Spleen (tissue), 11 donors: ENCODE measurements around the gene HNRNPL. TPM values are rescaled to one million over a fixed set of nuclear protein-coding genes. Genes with fewer than 3 reads are reported as not detected.
A peak's percentile ranks its signal among the peaks of the same experiment; 100 is the strongest.
"Not testable (repeated sequence)": the region's sequence is repeated elsewhere in the genome, so short reads cannot be mapped to it uniquely, and the experiment has no call there.

Experiments used
- DNase-seq: peaks from one replicate; pipeline ENCODE4 v3.0.0-alpha.2; 2020
- H3K27ac ChIP-seq, 8 donors: fragments of 200-600 bp; sonication (generic) in 7 of 8; 1 replicate in 4 of 8; 2 replicates in 4 of 8; pipeline versions ENCODE4 v1.5.0 to v1.8.0; 2016 to 2021; ENCODE audit warnings: inconsistent platforms in 4 of 8, mild to moderate bottlenecking in 4 of 8, moderate library complexity in 1 of 8
- H3K27me3 ChIP-seq, 7 donors: fragments of 200-600 bp; sonication (generic) in 6 of 7; replicated peaks in 1 of 7; 1 replicate in 4 of 7; 2 replicates in 3 of 7; pipeline versions ENCODE4 v1.5.0 to v1.8.0; 2016 to 2021; ENCODE audit warnings: inconsistent platforms in 3 of 7, mild to moderate bottlenecking in 1 of 7
- H3K36me3 ChIP-seq, 6 donors: fragments of 200-600 bp; sonication (generic) in 5 of 6; 1 replicate in 4 of 6; 2 replicates in 2 of 6; pipeline versions ENCODE4 v1.5.0 to v1.8.0; 2016 to 2021; ENCODE audit warnings: inconsistent platforms in 2 of 6
- H3K4me1 ChIP-seq, 6 donors: fragments of 200-600 bp; sonication (generic) in 5 of 6; 1 replicate in 3 of 6; 2 replicates in 3 of 6; pipeline versions ENCODE4 v1.5.0 to v1.8.0; 2016 to 2021; ENCODE audit warnings: inconsistent platforms in 3 of 6
- H3K4me3 ChIP-seq, 8 donors: fragments of 200-600 bp; sonication (generic) in 7 of 8; 1 replicate in 4 of 8; 2 replicates in 4 of 8; pipeline versions ENCODE4 v1.5.0 to v1.8.0; 2016 to 2021; ENCODE audit warnings: inconsistent platforms in 4 of 8, mild to moderate bottlenecking in 4 of 8, moderate library complexity in 2 of 8
- H3K9me3 ChIP-seq, 8 donors: fragments of 200-600 bp; sonication (generic) in 7 of 8; 1 replicate in 4 of 8; 2 replicates in 4 of 8; pipeline versions ENCODE4 v1.5.0 to v1.8.0; 2016 to 2021; ENCODE audit warnings: inconsistent platforms in 4 of 8
- POLR2A ChIP-seq, 3 donors: fragments of 450-650 bp; IDR thresholded peaks; one replicate each; pipeline ENCODE4 v1.5.1; 2017; ENCODE audit warnings: antibody characterized with exemption in 3 of 3, mild to moderate bottlenecking in 1 of 3
- POLR2AphosphoS5 ChIP-seq, 3 donors: sonication (generic); formaldehyde crosslinking; IDR thresholded peaks; one replicate each; pipeline ENCODE4 v1.5.1; 2017; ENCODE audit warnings: antibody characterized with exemption in 3 of 3
- WGBS, 5 donors: extraction: QIAGEN DNeasy Blood & Tissue Kit in 3 of 5; methylation state at CpG; one replicate each; pipeline versions ENCODE4 v1.1.5 to v1.1.7; 2013 to 2018; 5-methylcytosine and 5-hydroxymethylcytosine counted together
- intact Hi-C: fragments of 100-400 bp; cut with DNase I; formaldehyde crosslinking; loops from one replicate; pipeline ENCODE4 v1.15.0; 2023; ENCODE audit warnings: low total_unique reads
- polyA plus RNA-seq, 3 donors: library from polyadenylated mRNA; stranded (reverse); fragments of 200-250 nt; gene quantifications; one replicate each; pipeline ENCODE4 v1.2.1, GENCODE V29; 2013
- total RNA-seq, 7 donors: library from RNA; depleted of rRNA in 3 of 7; stranded (reverse); fragments of >200 nt in 3 of 7; fragmentation: NEBNext Ultra II Directional in 4 of 7; extraction: Animal tissue kit (Norgen Biotek cat#: 25700) in 4 of 7; gene quantifications; one replicate each; pipeline versions ENCODE4 v1.1.0 to v1.2.1, GENCODE V29; 2016 to 2021
- TF ChIP-seq, protein P1 (sequence below), 11 experiments: fragments of 200-600 bp in 7 of 11; fragments of 450-650 bp in 4 of 11; sonication (generic) in 4 of 11; IDR thresholded peaks in 8 of 11; conservative IDR thresholded peaks in 3 of 11; 1 replicate in 7 of 11; 2 replicates in 4 of 11; pipeline versions ENCODE4 v1.4.0 to v1.8.0; 2016 to 2021; ENCODE audit warnings: antibody characterized with exemption in 11 of 11, inconsistent platforms in 4 of 11, mild to moderate bottlenecking in 1 of 11
- donor health status: healthy with polysubstance abuse.
- donor health status: DM: no; HTN: no; CAD: no; lungs with moderate emphysema.
- donor health status: DM: no; HTN: no; CAD: no.
- donor health status: Bipolar disorder and iron deficiency.
- donor health status: healthy.
- donor health status: DM: no; HTN: no; CAD: no.
- donor health status: DM: yes; HTN: yes; CAD: no.

HNRNPL gene
- total and polyA plus RNA-seq, 10 donors = 147 to 357 (median 222) TPM

GRCh38 chr19:38816131-38816750, 33.5 kb downstream of the HNRNPL start:
- H3K27ac ChIP-seq = no peak overlapping the region
- H3K9me3 ChIP-seq = no peaks in the 10 kb centered on the region
- peaks cover 0 to 22% (median 7%) of the 10 kb centered on the region in 6 donors for H3K4me1 ChIP-seq
- WGBS, 5 donors = 89 to 96% (median 94%) methylated on average over 11 to 18 of the region's 18 CpGs
- peaks cover 8 to 76% (median 45%) of the 10 kb centered on the region in 6 donors for H3K36me3 ChIP-seq
- peak in 1 of 3 donors; percentile 54 for TF ChIP-seq POLR2AphosphoS5 (IDR thresholded peaks at IDR 0.05)
- TF ChIP-seq POLR2A (IDR thresholded peaks at IDR 0.05) = no peak
- TF ChIP-seq, protein P1, sequence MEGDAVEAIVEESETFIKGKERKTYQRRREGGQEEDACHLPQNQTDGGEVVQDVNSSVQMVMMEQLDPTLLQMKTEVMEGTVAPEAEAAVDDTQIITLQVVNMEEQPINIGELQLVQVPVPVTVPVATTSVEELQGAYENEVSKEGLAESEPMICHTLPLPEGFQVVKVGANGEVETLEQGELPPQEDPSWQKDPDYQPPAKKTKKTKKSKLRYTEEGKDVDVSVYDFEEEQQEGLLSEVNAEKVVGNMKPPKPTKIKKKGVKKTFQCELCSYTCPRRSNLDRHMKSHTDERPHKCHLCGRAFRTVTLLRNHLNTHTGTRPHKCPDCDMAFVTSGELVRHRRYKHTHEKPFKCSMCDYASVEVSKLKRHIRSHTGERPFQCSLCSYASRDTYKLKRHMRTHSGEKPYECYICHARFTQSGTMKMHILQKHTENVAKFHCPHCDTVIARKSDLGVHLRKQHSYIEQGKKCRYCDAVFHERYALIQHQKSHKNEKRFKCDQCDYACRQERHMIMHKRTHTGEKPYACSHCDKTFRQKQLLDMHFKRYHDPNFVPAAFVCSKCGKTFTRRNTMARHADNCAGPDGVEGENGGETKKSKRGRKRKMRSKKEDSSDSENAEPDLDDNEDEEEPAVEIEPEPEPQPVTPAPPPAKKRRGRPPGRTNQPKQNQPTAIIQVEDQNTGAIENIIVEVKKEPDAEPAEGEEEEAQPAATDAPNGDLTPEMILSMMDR (IDR thresholded peaks at IDR 0.05 in 8 of 11, conservative IDR thresholded peaks at IDR 0.05 in 3 of 11) = no peak
- no peak overlapping the region for H3K4me3 ChIP-seq
- DNase-seq = peak; percentile 58
- intact Hi-C loops = no loop called here
- no peaks in the 10 kb centered on the region for H3K27me3 ChIP-seq

- H3K9me3 ChIP-seq = no peaks in the 10 kb centered on the region
- TF ChIP-seq POLR2AphosphoS5 (IDR thresholded peaks at IDR 0.05) (peak in 2 of 3 donors; percentile 35 to 64), POLR2A (IDR thresholded peaks at IDR 0.05) (no peak)
- TF ChIP-seq, protein P1 (IDR thresholded peaks at IDR 0.05 in 8 of 11, conservative IDR thresholded peaks at IDR 0.05 in 3 of 11) = no peak
- no peak overlapping the region for H3K4me3 ChIP-seq
- intact Hi-C loops = no loop called here
- H3K27ac ChIP-seq = no peak overlapping the region
- H3K4me1 ChIP-seq = peaks cover 0 to 13% (median 7%) of the 10 kb centered on the region in 6 donors
- 84 to 94% (median 93%) methylated on average over 31 to 34 of the region's 34 CpGs for WGBS, 5 donors
- peaks cover 8 to 67% (median 43%) of the 10 kb centered on the region in 6 donors for H3K36me3 ChIP-seq
- no peaks in the 10 kb centered on the region for H3K27me3 ChIP-seq
- DNase-seq = peak; percentile 67
Observed at GRCh38 chr19:38815059-38816001, 34.5 kb downstream of the HNRNPL start.

GRCh38 chr19:38813932-38814331, 35.9 kb downstream of the HNRNPL start:
- intact Hi-C loops, H3K4me3 ChIP-seq, H3K27ac ChIP-seq, DNase-seq, H3K9me3 ChIP-seq, H3K27me3 ChIP-seq, H3K4me1 ChIP-seq: not testable (repeated sequence)
- 81 to 88% (median 87%) methylated on average over 2 of the region's 2 CpGs for WGBS, 5 donors
- peaks cover 8 to 56% (median 37%) of the 10 kb centered on the region in 6 donors for H3K36me3 ChIP-seq

DNA sequence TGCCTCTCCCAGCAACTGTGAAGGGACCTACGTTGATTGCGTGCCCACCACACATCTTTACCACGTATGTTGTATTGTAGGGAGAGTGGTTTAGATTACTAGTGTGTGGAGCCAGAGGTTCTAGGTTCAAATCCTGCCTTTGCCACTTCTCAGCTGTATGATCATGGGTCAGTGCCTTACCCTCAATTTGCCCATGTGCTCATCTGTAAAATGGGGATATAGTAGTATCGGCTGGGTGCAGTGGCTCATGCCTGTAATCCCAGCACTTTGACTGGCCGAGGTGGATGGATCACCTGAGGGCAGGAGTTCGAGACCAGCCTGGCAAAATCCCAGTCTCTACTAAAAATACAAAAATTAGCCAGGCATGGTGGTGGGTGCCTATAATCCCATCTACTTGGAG, 36.5 kb downstream of the HNRNPL start:
- Histone ChIP-seq H3K27ac (peak overlapping the region in 1 of 8 donors; percentile 29), H3K36me3 (peaks cover 8 to 49% (median 36%) of the 10 kb centered on the region in 6 donors), H3K9me3 (no peaks in the 10 kb centered on the region), H3K4me3 (no peak overlapping the region), H3K4me1 (peaks cover 0 to under 1% (median 0%) of the 10 kb centered on the region in 6 donors), H3K27me3 (no peaks in the 10 kb centered on the region)
- TF ChIP-seq, protein P1 (IDR thresholded peaks at IDR 0.05 in 8 of 11, conservative IDR thresholded peaks at IDR 0.05 in 3 of 11) = no peak
- TF ChIP-seq POLR2AphosphoS5 (IDR thresholded peaks at IDR 0.05) = no peak
- TF ChIP-seq POLR2A (IDR thresholded peaks at IDR 0.05) = no peak
- no peak for DNase-seq
- intact Hi-C loops = no loop called here
- 85 to 94% (median 91%) methylated on average over 5 to 6 of the region's 6 CpGs for WGBS, 5 donors
